Mesenchymal stem cell (in vitro differentiated cells and primary cell): ENCODE results near the gene SCYGR4.
A peak's percentile ranks its signal among the peaks of the same experiment; 100 is the strongest.

Experiments used
- DNase-seq: peaks from one replicate; pipeline ENCODE4 v3.0.0-alpha.2; 2013
- H2AFZ ChIP-seq: one replicate; pipeline ENCODE4 v1.6.1; 2013; ENCODE audit warnings: low read depth, mild to moderate bottlenecking, control low read depth, inconsistent platforms, low read length, moderate library complexity
- H2AK5ac ChIP-seq: 2 replicates; pipeline ENCODE4 v1.6.1; 2013; ENCODE audit warnings: low read length, moderate library complexity, mild to moderate bottlenecking, inconsistent platforms; ENCODE audit not compliant: severe bottlenecking
- H2BK120ac ChIP-seq: one replicate; pipeline ENCODE4 v1.6.1; 2013; ENCODE audit warnings: low read depth, mild to moderate bottlenecking, inconsistent platforms, low read length, moderate library complexity
- H2BK12ac ChIP-seq, 2 experiments: one replicate each; pipeline ENCODE4 v1.6.1; 2013; ENCODE audit warnings: inconsistent platforms in 2 of 2, low read length in 2 of 2, mild to moderate bottlenecking in 2 of 2, moderate library complexity in 2 of 2, control low read depth in 1 of 2
- H2BK15ac ChIP-seq: one replicate; pipeline ENCODE4 v1.6.1; 2013; ENCODE audit warnings: mild to moderate bottlenecking, low read depth, inconsistent platforms; ENCODE audit not compliant: poor library complexity, severe bottlenecking
- H2BK5ac ChIP-seq: 2 replicates; pipeline ENCODE4 v1.6.1; 2013; ENCODE audit warnings: low read depth, mild to moderate bottlenecking, low read length, control low read depth, inconsistent platforms; ENCODE audit not compliant: poor library complexity, severe bottlenecking
- H3K14ac ChIP-seq, 2 experiments: one replicate each; pipeline ENCODE4 v1.6.1; 2013; ENCODE audit warnings: inconsistent platforms in 2 of 2, low read length in 2 of 2, control low read depth in 1 of 2, mild to moderate bottlenecking in 1 of 2, moderate library complexity in 1 of 2
- H3K18ac ChIP-seq, 2 experiments: one replicate each; pipeline ENCODE4 v1.6.1; 2013; ENCODE audit warnings: inconsistent platforms in 2 of 2, low read length in 2 of 2, control low read depth in 1 of 2, low read depth in 1 of 2, mild to moderate bottlenecking in 1 of 2
- H3K23ac ChIP-seq, 2 experiments: one replicate each; pipeline ENCODE4 v1.6.1; 2013; ENCODE audit warnings: inconsistent platforms in 2 of 2, low read length in 2 of 2, mild to moderate bottlenecking in 2 of 2, moderate library complexity in 2 of 2, control low read depth in 1 of 2
- H3K27ac ChIP-seq: 2 replicates; pipeline ENCODE4 v1.5.1; 2013; ENCODE audit warnings: mild to moderate bottlenecking, moderate library complexity, low read length, control low read depth, inconsistent platforms; ENCODE audit not compliant: poor library complexity, severe bottlenecking
- H3K27me3 ChIP-seq, 2 experiments: 2 replicates each; pipeline versions ENCODE4 v1.6.1 to v1.7.0; 2013; ENCODE audit warnings: low read length in 2 of 2, mild to moderate bottlenecking in 2 of 2, moderate library complexity in 2 of 2, control low read depth in 1 of 2, inconsistent platforms in 1 of 2; ENCODE audit not compliant: control insufficient read depth in 1 of 2, insufficient read depth in 1 of 2
- H3K36me3 ChIP-seq, 2 experiments: 2 replicates each; pipeline versions ENCODE4 v1.6.1 to v1.7.0; 2013; ENCODE audit warnings: low read length in 2 of 2, control low read depth in 1 of 2, inconsistent platforms in 1 of 2, low read depth in 1 of 2, mild to moderate bottlenecking in 1 of 2; ENCODE audit not compliant: insufficient read depth in 2 of 2, control insufficient read depth in 1 of 2
- H3K4ac ChIP-seq, 2 experiments: one replicate each; pipeline ENCODE4 v1.6.1; 2013; ENCODE audit warnings: inconsistent platforms in 2 of 2, low read length in 2 of 2, mild to moderate bottlenecking in 2 of 2, moderate library complexity in 2 of 2, control low read depth in 1 of 2, low read depth in 1 of 2
- H3K4me1 ChIP-seq: 2 replicates; pipeline ENCODE4 v1.6.1; 2013; ENCODE audit warnings: low read depth, low read length, control low read depth; ENCODE audit not compliant: control insufficient read depth, insufficient read depth
- H3K4me2 ChIP-seq: 2 replicates; pipeline ENCODE4 v1.6.1; 2013; ENCODE audit warnings: low read length, mild to moderate bottlenecking, inconsistent platforms; ENCODE audit not compliant: poor library complexity, severe bottlenecking
- H3K4me3 ChIP-seq, 2 experiments: 2 replicates each; pipeline versions ENCODE4 v1.5.1 to v1.7.0; 2013; ENCODE audit warnings: low read length in 2 of 2, mild to moderate bottlenecking in 2 of 2, control low read depth in 1 of 2, low read depth in 1 of 2; ENCODE audit not compliant: insufficient read depth in 1 of 2
- H3K79me1 ChIP-seq: replicated peaks from 2 replicates; pipeline ENCODE4 v1.6.1; 2013; ENCODE audit warnings: mild to moderate bottlenecking, control low read depth, low read length, inconsistent platforms; ENCODE audit not compliant: poor library complexity, severe bottlenecking
- H3K9ac ChIP-seq: 2 replicates; pipeline ENCODE4 v1.7.0; 2013; ENCODE audit warnings: mild to moderate bottlenecking, low read length, moderate library complexity
- H3K9me3 ChIP-seq: 2 replicates; pipeline ENCODE4 v1.7.0; 2013; ENCODE audit warnings: mild to moderate bottlenecking, low read length; ENCODE audit not compliant: control insufficient read depth
- H4K8ac ChIP-seq: one replicate; pipeline ENCODE4 v1.6.1; 2013; ENCODE audit warnings: inconsistent platforms, mild to moderate bottlenecking, low read length, moderate library complexity
- H4K91ac ChIP-seq: one replicate; pipeline ENCODE4 v1.6.1; 2013; ENCODE audit warnings: mild to moderate bottlenecking, low read length, inconsistent platforms
- WGBS: methylation state at CpG from one replicate; pipeline ENCODE4 v1.1.7; 2013; ENCODE audit warnings: mixed read lengths; 5-methylcytosine and 5-hydroxymethylcytosine counted together

SCYGR4 gene

GRCh38 chr2:227613272-227613660, 4.0 kb upstream of the SCYGR4 start:
- no peak overlapping the region for H2AFZ ChIP-seq
- H3K9me3 ChIP-seq: no peaks in the 10 kb centered on the region
- no peak overlapping the region for H3K27ac ChIP-seq
- H2BK5ac ChIP-seq: no peak overlapping the region
- H3K27me3 ChIP-seq: peaks cover 0 to 6% of the 10 kb centered on the region in 2 experiments
- H3K79me1 ChIP-seq: no peaks in the 10 kb centered on the region
- H3K23ac ChIP-seq: no peak overlapping the region
- no peak for DNase-seq
- no peak overlapping the region for H4K91ac ChIP-seq
- H2BK120ac ChIP-seq: no peak overlapping the region
- H3K14ac ChIP-seq: no peak overlapping the region
- no peak overlapping the region for H2AK5ac ChIP-seq
- no peak overlapping the region for H3K4me3 ChIP-seq
- H4K8ac ChIP-seq: no peak overlapping the region
- no peak overlapping the region for H3K18ac ChIP-seq
- no peak overlapping the region for H2BK15ac ChIP-seq
- H3K4me2 ChIP-seq: no peak overlapping the region
- WGBS: 51% methylated on average over 2 of the region's 4 CpGs
- H3K36me3 ChIP-seq: no peaks in the 10 kb centered on the region
- H3K9ac ChIP-seq: no peak overlapping the region
- H3K4me1 ChIP-seq: peaks cover 2% of the 10 kb centered on the region
- no peak overlapping the region for H2BK12ac ChIP-seq
- H3K4ac ChIP-seq: no peak overlapping the region

GRCh38 chr2:227614246-227614645, 3.1 kb upstream of the SCYGR4 start:
- Histone ChIP-seq H2BK5ac (no peak overlapping the region), H3K27me3 (peaks cover 0 to 6% of the 10 kb centered on the region in 2 experiments), H3K23ac (no peak overlapping the region), H3K36me3 (no peaks in the 10 kb centered on the region), H2AFZ (no peak overlapping the region), H3K4ac (no peak overlapping the region), H3K79me1 (no peaks in the 10 kb centered on the region), H3K4me2 (no peak overlapping the region), H3K4me3 (no peak overlapping the region), H2BK15ac (no peak overlapping the region), H3K9ac (no peak overlapping the region), H3K4me1 (peaks cover 2% of the 10 kb centered on the region), H3K27ac (no peak overlapping the region), H4K8ac (no peak overlapping the region), H4K91ac (no peak overlapping the region), H3K9me3 (no peaks in the 10 kb centered on the region), H2AK5ac (no peak overlapping the region), H3K14ac (peak overlapping the region in 1 of 2 experiments; percentile 84), H2BK120ac (no peak overlapping the region), H3K18ac (no peak overlapping the region), H2BK12ac (no peak overlapping the region)
- DNase-seq: no peak
- 76% methylated on average over 1 of the region's 4 CpGs for WGBS

GRCh38 chr2:227614740-227615139, 2.6 kb upstream of the SCYGR4 start, which contains the start of gene SCYGR3:
TSS of gene SCYGR3 (minus strand) at chr2:227614840. CDS start at chr2:227614840, 0 bp downstream.
- Histone ChIP-seq H2AK5ac (no peak within 1 kb of the TSS), H3K4me1 (peaks cover 2% of the 10 kb centered on the region), H3K9me3 (no peaks in the 10 kb centered on the region), H3K18ac (no peak within 1 kb of the TSS), H3K27me3 (peaks cover 0 to 6% of the 10 kb centered on the region in 2 experiments), H3K23ac (no peak within 1 kb of the TSS), H3K14ac (peak within 1 kb of the TSS in 1 of 2 experiments; percentile 84), H4K91ac (no peak within 1 kb of the TSS), H3K4ac (no peak within 1 kb of the TSS), H2BK12ac (no peak within 1 kb of the TSS), H4K8ac (no peak within 1 kb of the TSS), H3K36me3 (no peaks in the 10 kb centered on the region), H2AFZ (no peak within 1 kb of the TSS), H3K4me2 (no peak within 1 kb of the TSS), H3K27ac (no peak within 1 kb of the TSS), H2BK120ac (no peak within 1 kb of the TSS), H3K9ac (no peak within 1 kb of the TSS), H3K4me3 (no peak within 1 kb of the TSS), H2BK5ac (no peak within 1 kb of the TSS), H3K79me1 (no peaks in the 10 kb centered on the region), H2BK15ac (no peak within 1 kb of the TSS)
- DNase-seq: no peak
- no CpG with 5 or more reads among the region's 4 CpGs for WGBS

GRCh38 chr2:227615181-227615580, 2.1 kb upstream of the SCYGR4 start:
- Histone ChIP-seq H2BK120ac (no peak overlapping the region), H3K36me3 (no peaks in the 10 kb centered on the region), H3K23ac (no peak overlapping the region), H3K4me1 (peaks cover 2% of the 10 kb centered on the region), H4K91ac (no peak overlapping the region), H3K14ac (no peak overlapping the region), H3K4me2 (no peak overlapping the region), H3K9me3 (no peaks in the 10 kb centered on the region), H3K27me3 (peaks cover 0 to 6% of the 10 kb centered on the region in 2 experiments), H3K27ac (no peak overlapping the region), H2AK5ac (no peak overlapping the region), H3K79me1 (no peaks in the 10 kb centered on the region), H3K4ac (no peak overlapping the region), H2BK5ac (no peak overlapping the region), H2BK15ac (no peak overlapping the region), H2AFZ (no peak overlapping the region), H3K4me3 (no peak overlapping the region), H2BK12ac (no peak overlapping the region), H4K8ac (no peak overlapping the region), H3K18ac (no peak overlapping the region), H3K9ac (no peak overlapping the region)
- WGBS: 87% methylated on average over 4 of the region's 4 CpGs
- DNase-seq: no peak
